ENCODE measurements around the gene ADAM8.

- TF ChIP-seq CTCF (conservative IDR thresholded peaks at IDR 0.05 in 1 of 2, IDR thresholded peaks at IDR 0.05 in 1 of 2; ENCODE audit: low read depth in 1 of 2, low read length in 2 of 2) (no peak), EZH2 (IDR thresholded peaks at IDR 0.05; ENCODE audit: low read length, missing control alignments) (no peak)
These were observed 2.9 kb upstream of the ADAM8 start for GRCh38 chr10:133279326-133280226.
